ENCODE measurements around the gene SEZ6L2.
"Not testable (repeated sequence)": the region's sequence is repeated elsewhere in the genome, so short reads cannot be mapped to it uniquely, and the experiment has no call there.

SEZ6L2 gene

GRCh38 chr16:29849505-29849904 lies 49.8 kb downstream of the SEZ6L2 start:
- FAIRE-seq, result no peak

- FAIRE-seq, result no peak
Measured at GRCh38 chr16:29848420-29849297, 50.7 kb downstream of the SEZ6L2 start.

- FAIRE-seq, result no peak
Measured at GRCh38 chr16:29845656-29846055, 53.7 kb downstream of the SEZ6L2 start.

- no peak for FAIRE-seq
Measured at GRCh38 chr16:29844575-29845331, 54.6 kb downstream of the SEZ6L2 start.

GRCh38 chr16:29843931-29844330 lies 55.4 kb downstream of the SEZ6L2 start:
- no peak for FAIRE-seq

GRCh38 chr16:29842732-29843346 lies 56.5 kb downstream of the SEZ6L2 start:
- no peak for FAIRE-seq

GRCh38 chr16:29841631-29842030 lies 57.7 kb downstream of the SEZ6L2 start:
- FAIRE-seq, result no peak

- FAIRE-seq, result no peak
Measured at GRCh38 chr16:29840240-29840639, 59.1 kb downstream of the SEZ6L2 start.

- FAIRE-seq, result no peak
Measured at GRCh38 chr16:29839822-29840221, 59.5 kb downstream of the SEZ6L2 start.

GRCh38 chr16:29837841-29838240 lies 61.5 kb downstream of the SEZ6L2 start:
- no peak for FAIRE-seq

GRCh38 chr16:29836623-29837022 lies 62.7 kb downstream of the SEZ6L2 start:
- FAIRE-seq, result no peak

GRCh38 chr16:29835926-29836325 lies 63.4 kb downstream of the SEZ6L2 start:
- FAIRE-seq, result no peak

- no peak for FAIRE-seq
Measured at GRCh38 chr16:29834079-29834478, 65.3 kb downstream of the SEZ6L2 start.

GRCh38 chr16:29833219-29833618 lies 66.1 kb downstream of the SEZ6L2 start:
- FAIRE-seq, result not testable (repeated sequence)

GRCh38 chr16:29831490-29831889 lies 67.9 kb downstream of the SEZ6L2 start:
- FAIRE-seq, result no peak

GRCh38 chr16:29830774-29831173 lies 68.6 kb downstream of the SEZ6L2 start:
- no peak for FAIRE-seq

- no peak for FAIRE-seq
Measured at GRCh38 chr16:29826342-29826695, 73.0 kb downstream of the SEZ6L2 start.

- FAIRE-seq, result no peak
Measured at GRCh38 chr16:29825145-29826044, 74.0 kb downstream of the SEZ6L2 start.

GRCh38 chr16:29824589-29825144 lies 74.7 kb downstream of the SEZ6L2 start:
- no peak for FAIRE-seq

GRCh38 chr16:29821643-29822115 lies 77.7 kb downstream of the SEZ6L2 start:
- FAIRE-seq, result no peak
